Fibroblast of villous mesenchyme (primary cell): Measurements from ENCODE around the gene SLAMF6. TPM values are rescaled to one million over a fixed set of nuclear protein-coding genes. Genes with fewer than 3 reads are reported as not detected.
"Not testable (repeated sequence)": the region's sequence is repeated elsewhere in the genome, so short reads cannot be mapped to it uniquely, and the experiment has no call there.

ENCODE experiments used
- DNase-seq: peaks from one replicate; pipeline ENCODE4 v3.0.0-alpha.2; 2010; ENCODE audit warnings: low read depth
- H3K4me3 ChIP-seq: 2 replicates; pipeline ENCODE4 v1.5.1; 2011; ENCODE audit warnings: low read depth, mild to moderate bottlenecking, low read length
- CTCF ChIP-seq: IDR thresholded peaks from 2 replicates; pipeline ENCODE4 v1.5.1; 2012; ENCODE audit warnings: low read depth, mild to moderate bottlenecking, low read length; ENCODE audit not compliant: insufficient read depth
- total RNA-seq: library from RNA; depleted of rRNA; stranded (reverse); fragments of >200 nt; gene quantifications from 2 replicates; pipeline ENCODE4 v1.2.3, GENCODE V29; 2012

Gene SLAMF6
- total RNA-seq, 1 donor, result not detected

- no peak for TF ChIP-seq CTCF
- DNase-seq, result no peak
- H3K4me3 ChIP-seq, result no peak overlapping the region
Measured at GRCh38 chr1:160560806-160561205, 37.8 kb upstream of the SLAMF6 start.

GRCh38 chr1:160560045-160560705 is 37.1 kb upstream of the SLAMF6 start:
- DNase-seq, result no peak
- H3K4me3 ChIP-seq, result no peak overlapping the region
- TF ChIP-seq CTCF, result no peak

GRCh38 chr1:160559437-160559836 is 36.4 kb upstream of the SLAMF6 start:
- not testable (repeated sequence) for H3K4me3 ChIP-seq, DNase-seq

GRCh38 chr1:160558660-160559380 is 35.8 kb upstream of the SLAMF6 start:
- no peak for TF ChIP-seq CTCF
- no peak for DNase-seq

GRCh38 chr1:160553778-160554177 is 30.7 kb upstream of the SLAMF6 start:
- DNase-seq, result no peak
- no peak overlapping the region for H3K4me3 ChIP-seq
- TF ChIP-seq CTCF, result no peak

More at GRCh38 chr1:160558660-160559380, 35.8 kb upstream of the SLAMF6 start:
- H3K4me3 ChIP-seq, result no peak overlapping the region

GRCh38 chr1:160552425-160552824 is 29.4 kb upstream of the SLAMF6 start:
- TF ChIP-seq CTCF, result no peak
- no peak overlapping the region for H3K4me3 ChIP-seq
- no peak for DNase-seq

GRCh38 chr1:160550572-160551034 is 27.5 kb upstream of the SLAMF6 start:
- no peak for TF ChIP-seq CTCF
- no peak overlapping the region for H3K4me3 ChIP-seq
- no peak for DNase-seq
